ENCODE measurements around the gene CYP2E1. TPM values are rescaled to one million over a fixed set of nuclear protein-coding genes. Genes with fewer than 3 reads are reported as not detected.
A peak's percentile ranks its signal among the peaks of the same experiment; 100 is the strongest.
"Not testable (repeated sequence)": the region's sequence is repeated elsewhere in the genome, so short reads cannot be mapped to it uniquely, and the experiment has no call there.

The CYP2E1 gene
- total and polyA plus RNA-seq, 2 donors from 2014 or later = 2.9 to 3.4 TPM

- Histone ChIP-seq H3K4me3 (ENCODE audit: low read length in 3 of 3) (no peak overlapping the region), H3K9ac (ENCODE audit: low read length in 3 of 3) (no peak overlapping the region), H3K27ac (ENCODE audit: low read depth in 2 of 2, low read length in 2 of 2) (no peak overlapping the region), H3K36me3 (ENCODE audit: control insufficient read depth in 2 of 3, insufficient read depth in 3 of 3, low read length in 3 of 3) (no peaks in the 10 kb centered on the region), H3K4me1 (ENCODE audit: control insufficient read depth in 2 of 3, insufficient read depth in 2 of 3, low read depth in 1 of 3, low read length in 3 of 3) (no peaks in the 10 kb centered on the region), H3K27me3 (ENCODE audit: control insufficient read depth, insufficient read depth, low read length) (no peaks in the 10 kb centered on the region), H3K9me3 (ENCODE audit: control insufficient read depth in 2 of 3, insufficient read depth in 1 of 3, low read length in 3 of 3) (peaks cover 0 to 5% (median under 1%) of the 10 kb centered on the region in 3 donors)
- DNase-seq (no peak), FAIRE-seq (no peak)
- intact Hi-C loops (cut with DNase I) = no loop called here
- no peak for TF ChIP-seq CTCF (IDR thresholded peaks at IDR 0.05; ENCODE audit: borderline replicate concordance, extremely low read depth, insufficient read depth)
Observed at GRCh38 chr10:133568287-133568614, 41.1 kb downstream of the CYP2E1 start.

- DNase-seq = peak in 1 of 5 donors; percentile 10
- H3K4me1 ChIP-seq (ENCODE audit: control insufficient read depth in 2 of 3, insufficient read depth in 2 of 3, low read depth in 1 of 3, low read length in 3 of 3); H3K9ac ChIP-seq (ENCODE audit: low read length in 3 of 3); intact Hi-C loops (cut with DNase I); FAIRE-seq; H3K36me3 ChIP-seq (ENCODE audit: control insufficient read depth in 2 of 3, insufficient read depth in 3 of 3, low read length in 3 of 3); H3K27me3 ChIP-seq (ENCODE audit: control insufficient read depth, insufficient read depth, low read length); H3K4me3 ChIP-seq (ENCODE audit: low read length in 3 of 3); H3K27ac ChIP-seq (ENCODE audit: low read depth in 2 of 2, low read length in 2 of 2): not testable (repeated sequence)
- peaks cover 0 to 12% (median 2%) of the 10 kb centered on the region in 3 donors for H3K9me3 ChIP-seq (ENCODE audit: control insufficient read depth in 2 of 3, insufficient read depth in 1 of 3, low read length in 3 of 3)
Observed at GRCh38 chr10:133568831-133569527, 41.8 kb downstream of the CYP2E1 start.

- intact Hi-C loops (cut with DNase I) = not testable (repeated sequence)
Observed at GRCh38 chr10:133569801-133570200, 42.6 kb downstream of the CYP2E1 start.

GRCh38 chr10:133572055-133572454, 44.9 kb downstream of the CYP2E1 start:
- H3K4me3 ChIP-seq (ENCODE audit: low read length in 3 of 3); DNase-seq; H3K27me3 ChIP-seq (ENCODE audit: control insufficient read depth, insufficient read depth, low read length); H3K36me3 ChIP-seq (ENCODE audit: control insufficient read depth in 2 of 3, insufficient read depth in 3 of 3, low read length in 3 of 3); H3K4me1 ChIP-seq (ENCODE audit: control insufficient read depth in 2 of 3, insufficient read depth in 2 of 3, low read depth in 1 of 3, low read length in 3 of 3); H3K9ac ChIP-seq (ENCODE audit: low read length in 3 of 3); FAIRE-seq; H3K27ac ChIP-seq (ENCODE audit: low read depth in 2 of 2, low read length in 2 of 2); intact Hi-C loops (cut with DNase I): not testable (repeated sequence)
- peaks cover 0 to 13% (median 2%) of the 10 kb centered on the region in 3 donors for H3K9me3 ChIP-seq (ENCODE audit: control insufficient read depth in 2 of 3, insufficient read depth in 1 of 3, low read length in 3 of 3)

More at GRCh38 chr10:133569801-133570200, 42.6 kb downstream of the CYP2E1 start:
- not testable (repeated sequence) for H3K4me1 ChIP-seq (ENCODE audit: control insufficient read depth in 2 of 3, insufficient read depth in 2 of 3, low read depth in 1 of 3, low read length in 3 of 3); H3K4me3 ChIP-seq (ENCODE audit: low read length in 3 of 3); DNase-seq; H3K9ac ChIP-seq (ENCODE audit: low read length in 3 of 3); H3K27me3 ChIP-seq (ENCODE audit: control insufficient read depth, insufficient read depth, low read length); H3K36me3 ChIP-seq (ENCODE audit: control insufficient read depth in 2 of 3, insufficient read depth in 3 of 3, low read length in 3 of 3); FAIRE-seq; H3K27ac ChIP-seq (ENCODE audit: low read depth in 2 of 2, low read length in 2 of 2)
- peaks cover 0 to 13% (median 2%) of the 10 kb centered on the region in 3 donors for H3K9me3 ChIP-seq (ENCODE audit: control insufficient read depth in 2 of 3, insufficient read depth in 1 of 3, low read length in 3 of 3)

- H3K36me3 ChIP-seq (ENCODE audit: control insufficient read depth in 2 of 3, insufficient read depth in 3 of 3, low read length in 3 of 3); H3K27me3 ChIP-seq (ENCODE audit: control insufficient read depth, insufficient read depth, low read length); DNase-seq; H3K4me1 ChIP-seq (ENCODE audit: control insufficient read depth in 2 of 3, insufficient read depth in 2 of 3, low read depth in 1 of 3, low read length in 3 of 3); FAIRE-seq; H3K9ac ChIP-seq (ENCODE audit: low read length in 3 of 3); H3K27ac ChIP-seq (ENCODE audit: low read depth in 2 of 2, low read length in 2 of 2); intact Hi-C loops (cut with DNase I); H3K4me3 ChIP-seq (ENCODE audit: low read length in 3 of 3): not testable (repeated sequence)
- H3K9me3 ChIP-seq (ENCODE audit: control insufficient read depth in 2 of 3, insufficient read depth in 1 of 3, low read length in 3 of 3) = peaks cover 0 to 13% (median 2%) of the 10 kb centered on the region in 3 donors
Observed at GRCh38 chr10:133573460-133573859, 46.3 kb downstream of the CYP2E1 start.

- H3K27ac ChIP-seq (ENCODE audit: low read depth in 2 of 2, low read length in 2 of 2); H3K36me3 ChIP-seq (ENCODE audit: control insufficient read depth in 2 of 3, insufficient read depth in 3 of 3, low read length in 3 of 3); DNase-seq; FAIRE-seq; H3K9ac ChIP-seq (ENCODE audit: low read length in 3 of 3); H3K27me3 ChIP-seq (ENCODE audit: control insufficient read depth, insufficient read depth, low read length); H3K4me1 ChIP-seq (ENCODE audit: control insufficient read depth in 2 of 3, insufficient read depth in 2 of 3, low read depth in 1 of 3, low read length in 3 of 3); H3K4me3 ChIP-seq (ENCODE audit: low read length in 3 of 3); intact Hi-C loops (cut with DNase I): not testable (repeated sequence)
- peaks cover 0 to 13% (median 2%) of the 10 kb centered on the region in 3 donors for H3K9me3 ChIP-seq (ENCODE audit: control insufficient read depth in 2 of 3, insufficient read depth in 1 of 3, low read length in 3 of 3)
Observed at GRCh38 chr10:133577037-133577436, 49.9 kb downstream of the CYP2E1 start.

All from kidney (tissue), 14 donors.